Measurements from ENCODE around the gene PTK6.

Gene PTK6

DNA sequence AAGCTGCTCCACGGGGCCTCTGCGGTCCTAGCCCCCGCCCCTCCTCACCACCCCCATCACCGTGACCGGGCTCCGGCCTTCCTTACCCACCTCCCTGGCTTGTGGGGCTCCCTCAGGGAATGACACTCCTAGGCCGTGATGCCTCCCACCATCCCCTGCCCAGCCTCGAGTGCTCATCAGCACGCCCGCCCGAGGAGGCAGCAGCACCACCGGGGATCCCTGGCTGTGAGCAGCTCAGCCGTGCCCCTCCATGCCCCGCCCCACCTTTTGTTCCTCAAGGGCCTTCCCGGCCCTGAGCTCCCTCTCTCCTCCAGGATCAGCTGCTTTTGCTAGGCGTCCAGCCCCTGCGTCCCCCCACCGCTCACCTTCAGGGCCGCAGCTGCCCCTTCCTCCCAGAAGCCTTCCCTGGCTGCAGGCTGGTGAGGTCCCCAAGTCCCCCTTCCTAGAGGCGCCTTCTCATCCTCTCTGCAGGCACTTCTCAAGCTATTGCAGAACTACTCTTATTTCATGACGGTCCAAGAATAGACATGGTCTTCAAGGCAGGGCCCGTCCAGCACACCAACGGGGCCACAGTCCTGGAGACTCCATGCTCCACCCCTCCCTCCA lies 19.8 kb upstream of the PTK6 start:
- no peak for DNase-seq

DNA sequence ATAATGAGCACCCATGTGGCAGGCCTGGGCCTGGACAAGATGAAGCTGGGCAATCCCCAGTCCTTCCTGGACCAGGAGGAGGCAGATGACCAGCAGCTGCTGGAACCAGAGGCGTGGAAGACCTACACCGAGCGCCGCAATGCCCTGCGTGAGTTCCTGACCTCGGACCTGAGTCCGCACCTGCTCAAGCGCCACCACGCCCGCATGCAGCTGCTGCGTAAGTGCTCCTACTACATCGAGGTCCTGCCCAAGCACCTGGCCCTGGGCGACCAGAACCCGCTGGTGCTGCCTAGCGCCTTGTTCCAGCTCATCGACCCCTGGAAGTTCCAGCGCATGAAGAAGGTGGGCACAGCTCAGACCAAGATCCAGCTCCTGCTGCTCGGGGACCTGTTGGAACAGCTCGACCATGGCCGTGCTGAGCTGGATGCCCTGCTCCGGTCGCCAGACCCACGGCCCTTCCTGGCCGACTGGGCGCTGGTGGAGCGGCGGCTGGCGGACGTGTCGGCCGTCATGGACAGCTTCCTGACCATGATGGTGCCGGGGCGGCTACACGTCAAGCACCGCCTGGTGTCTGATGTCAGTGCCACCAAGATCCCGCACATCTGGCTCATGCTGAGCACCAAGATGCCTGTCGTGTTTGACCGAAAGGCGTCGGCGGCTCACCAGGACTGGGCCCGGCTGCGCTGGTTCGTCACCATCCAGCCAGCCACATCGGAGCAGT lies 18.6 kb upstream of the PTK6 start:
- DNase-seq, result no peak

DNA sequence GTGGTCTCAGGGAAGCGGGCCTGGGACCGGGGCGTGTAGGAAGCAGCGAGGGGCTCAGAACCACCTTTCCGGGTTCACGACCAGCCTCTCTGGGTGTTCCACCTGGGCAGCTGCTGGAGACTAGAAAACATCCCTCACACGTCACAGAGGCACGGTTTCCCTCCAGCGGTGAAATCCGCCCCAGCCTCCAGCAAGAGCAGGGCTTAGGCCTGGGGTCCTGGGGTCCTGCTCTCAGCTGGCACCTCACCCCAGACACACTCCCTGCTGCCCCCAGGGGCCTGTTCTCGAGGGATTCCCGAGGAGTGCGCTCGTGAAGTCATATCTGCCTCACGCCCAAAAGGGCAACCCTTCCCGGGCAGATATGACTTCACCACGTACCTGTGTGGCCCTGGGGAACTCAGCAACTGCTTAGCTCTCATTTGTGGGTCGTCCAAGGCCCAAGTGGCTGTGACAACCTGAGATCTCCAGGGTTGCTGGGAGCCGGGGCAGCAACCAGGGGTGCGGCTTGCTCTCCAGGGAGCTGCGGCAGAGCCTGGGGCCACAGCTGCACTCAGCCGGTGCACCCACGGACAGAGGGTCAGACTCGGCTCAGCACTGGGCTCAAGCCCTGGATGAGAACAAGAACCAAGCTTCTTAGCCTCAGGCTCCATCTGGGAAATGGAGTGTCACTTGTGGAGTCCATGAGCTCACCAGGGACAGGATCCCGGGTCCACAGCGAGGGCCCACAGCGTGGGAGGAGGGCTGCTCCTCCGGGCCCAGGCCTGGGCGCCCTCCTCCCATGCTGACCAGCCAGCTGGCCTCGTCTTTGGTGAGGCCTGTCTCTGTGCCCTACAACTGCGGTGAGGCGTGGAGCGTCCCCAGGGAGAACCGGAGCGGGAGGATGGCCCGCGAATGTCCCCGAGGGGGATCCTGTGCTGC lies 17.4 kb upstream of the PTK6 start:
- DNase-seq, result no peak

DNA sequence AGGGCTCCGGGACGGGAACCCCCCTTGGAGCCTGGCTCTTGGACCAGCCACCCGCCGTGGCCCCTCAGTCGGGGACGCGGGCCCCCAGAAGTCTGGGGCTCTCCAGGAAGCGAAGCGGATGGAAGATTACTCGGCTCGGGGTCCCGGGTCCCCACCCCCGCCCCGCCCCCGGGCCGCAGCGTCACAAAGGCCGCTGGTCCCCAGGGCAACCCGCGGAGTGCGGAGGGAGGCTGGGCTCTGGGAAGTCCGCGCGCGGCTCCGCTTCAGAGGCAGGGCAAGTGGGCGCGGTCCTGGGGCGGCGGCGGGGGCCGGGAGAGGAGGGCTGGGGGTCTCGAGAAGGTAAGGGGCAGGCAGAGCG lies 16.7 kb upstream of the PTK6 start, which contains the start of gene FNDC11:
Gene FNDC11, plus strand, starts transcription at position 227 of the 358 bp plus-strand sequence. CDS start 1,505 bp downstream, outside the sequence.
- peak; percentile 37 to 42 for DNase-seq

DNA sequence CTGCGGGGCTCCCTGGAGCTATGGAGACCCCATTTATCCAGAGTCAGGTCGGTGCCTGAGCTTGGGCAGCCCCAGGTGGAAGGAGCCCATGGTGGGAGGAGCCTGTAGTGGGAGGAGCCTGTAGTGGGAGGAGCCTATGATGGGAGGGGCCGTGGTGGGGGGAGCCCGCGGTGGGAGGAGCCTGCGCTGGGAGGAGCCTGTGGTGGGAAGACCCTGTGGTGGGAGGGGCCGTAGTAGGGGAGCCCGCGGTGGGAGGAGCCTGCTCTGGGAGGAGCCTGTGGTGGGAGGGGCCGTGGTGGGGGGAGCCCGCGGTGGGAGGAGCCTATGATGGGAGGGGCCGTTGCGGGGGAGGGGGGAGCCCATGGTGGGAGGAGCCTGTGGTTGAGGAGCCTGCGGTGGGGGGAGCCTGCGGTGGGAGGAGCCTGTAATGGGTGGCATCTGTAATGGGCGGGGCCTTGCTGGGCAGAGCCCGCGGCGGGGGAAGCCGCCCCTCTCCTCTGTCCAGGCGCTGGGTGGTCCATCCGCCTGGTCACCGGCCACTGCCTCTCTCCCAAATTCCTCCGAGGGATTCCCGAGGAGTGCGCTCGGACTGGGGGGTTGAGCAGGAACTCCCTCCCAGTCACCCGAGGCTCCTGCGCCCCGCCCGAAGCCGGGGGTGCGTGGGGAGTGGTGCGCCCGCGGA lies 16.2 kb upstream of the PTK6 start:
- DNase-seq, result peak; percentile 87

DNA sequence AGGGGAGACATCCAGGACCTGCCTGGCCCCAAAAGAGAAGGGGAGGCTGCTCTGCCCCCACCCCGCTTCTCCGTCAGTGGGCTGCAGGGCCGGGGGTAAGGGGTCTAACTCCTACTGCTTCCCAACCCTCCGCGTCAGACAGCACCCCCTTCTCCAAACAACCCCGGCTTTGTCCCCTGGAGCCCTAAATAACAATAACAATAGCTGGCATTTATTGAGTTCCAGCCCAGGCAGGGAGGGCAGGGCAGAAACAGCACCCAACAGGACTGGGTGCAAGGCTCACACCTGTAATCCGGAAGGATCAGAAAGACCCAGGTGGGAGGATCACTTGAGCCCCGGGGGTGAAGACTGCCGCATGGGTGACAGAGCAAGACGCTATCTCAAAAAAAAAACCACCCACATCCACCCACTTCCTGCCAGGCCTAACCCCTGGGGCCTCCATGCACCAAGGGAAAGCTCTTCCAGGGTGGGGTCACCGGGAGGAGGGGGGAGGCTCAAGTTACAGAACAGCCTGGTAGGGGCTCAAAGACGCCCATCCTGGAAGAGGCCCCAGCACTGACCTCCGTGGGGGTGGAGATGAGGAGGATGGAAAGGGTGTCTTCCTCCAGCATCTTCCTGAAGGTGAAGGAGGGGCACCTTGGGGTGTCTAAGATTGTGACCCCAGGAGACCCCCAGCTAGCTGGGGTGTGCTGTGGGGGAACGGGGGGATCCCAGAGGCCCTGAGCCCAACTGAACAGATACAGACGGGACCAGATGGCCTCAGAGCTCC lies 15.5 kb upstream of the PTK6 start:
- DNase-seq, result no peak

DNA sequence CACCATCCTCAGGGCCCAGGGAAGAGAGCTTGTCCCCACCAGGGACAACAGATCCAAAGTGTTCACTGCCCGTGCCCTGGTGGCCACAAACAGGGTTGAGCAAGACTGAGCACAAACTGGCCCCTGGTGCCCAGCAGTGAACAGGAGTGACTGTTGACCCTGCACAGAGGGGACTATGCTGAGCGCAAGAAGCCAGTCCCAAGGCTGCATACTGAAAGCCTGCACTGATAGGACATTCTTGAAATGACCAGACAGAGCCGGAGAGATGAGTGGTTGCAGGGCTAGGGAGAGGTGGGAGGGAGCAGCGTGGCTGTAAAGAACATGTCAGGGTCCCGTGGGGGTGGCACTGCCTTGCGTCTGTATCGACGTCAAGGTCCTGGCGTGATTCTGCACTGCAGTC lies 13.9 kb upstream of the PTK6 start:
- DNase-seq, result no peak

DNA sequence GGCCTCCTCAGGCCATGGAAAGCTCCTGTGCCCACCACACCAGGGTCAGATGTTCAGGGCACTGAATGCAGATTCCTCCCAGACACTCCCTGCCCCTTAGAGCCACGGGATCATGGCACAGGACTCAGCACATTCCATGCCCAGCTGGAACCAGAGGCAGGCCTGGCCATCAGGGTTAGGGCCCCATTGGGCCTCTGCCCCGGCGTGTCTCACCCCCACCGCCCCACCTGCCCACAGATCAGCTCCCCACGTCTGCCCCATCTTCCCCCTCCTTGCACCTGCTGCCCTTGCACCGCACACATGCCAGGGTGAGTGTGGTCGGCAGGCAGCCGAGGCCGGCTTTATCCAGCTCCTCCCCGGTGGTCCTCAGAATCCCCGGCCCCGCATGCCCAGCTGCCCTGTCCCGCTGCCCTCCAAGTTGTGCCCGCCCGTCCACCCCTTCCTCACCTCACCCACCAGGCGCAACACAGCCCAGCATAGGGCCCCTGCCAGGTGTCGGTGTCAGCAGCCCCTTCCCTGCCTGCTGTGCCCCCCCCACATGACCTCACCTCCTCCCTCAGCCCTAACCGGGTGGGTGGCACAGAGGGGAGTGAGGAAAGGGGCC lies 12.6 kb upstream of the PTK6 start:
- no peak for DNase-seq

DNA sequence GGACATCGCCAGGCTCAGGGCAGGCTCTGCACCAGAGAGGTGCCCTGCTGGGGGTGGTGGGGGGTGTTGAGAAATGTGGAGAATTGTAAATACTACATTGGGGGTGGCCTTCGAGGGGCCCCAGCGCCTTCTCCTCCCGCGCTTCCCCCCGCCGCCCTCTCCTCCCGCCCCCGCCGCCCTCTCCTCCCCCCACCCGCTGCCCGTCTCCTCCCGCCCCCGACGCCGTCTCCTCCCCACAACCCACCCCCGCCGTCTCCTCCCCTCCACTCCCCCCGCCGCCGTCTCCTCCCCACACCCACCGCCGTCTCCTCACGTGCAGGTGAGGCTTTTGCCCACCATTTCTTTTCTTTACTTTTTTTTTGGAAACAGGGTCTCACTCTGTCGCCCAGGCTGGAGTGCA lies 11.8 kb upstream of the PTK6 start:
- DNase-seq, result no peak

DNA sequence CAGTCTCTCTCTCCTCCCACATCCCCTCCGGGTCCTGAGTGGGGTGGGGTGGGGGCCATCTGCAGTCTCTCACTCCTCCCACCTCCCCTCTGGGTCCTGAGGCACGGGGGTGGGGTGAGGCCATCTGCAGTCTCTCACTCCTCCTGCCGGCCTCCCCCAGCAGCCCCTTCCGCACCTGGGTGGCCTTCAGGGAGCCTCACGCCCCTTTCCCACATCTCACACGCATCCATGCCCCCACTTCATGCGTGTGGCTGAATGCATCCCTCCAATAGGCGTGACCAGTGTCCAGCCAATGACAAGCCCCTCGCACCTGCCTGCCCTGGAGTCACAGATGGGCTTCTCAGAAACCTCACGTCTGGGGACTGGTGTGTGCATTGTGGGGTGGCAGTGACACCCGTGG lies 11.4 kb upstream of the PTK6 start:
- DNase-seq, result no peak

DNA sequence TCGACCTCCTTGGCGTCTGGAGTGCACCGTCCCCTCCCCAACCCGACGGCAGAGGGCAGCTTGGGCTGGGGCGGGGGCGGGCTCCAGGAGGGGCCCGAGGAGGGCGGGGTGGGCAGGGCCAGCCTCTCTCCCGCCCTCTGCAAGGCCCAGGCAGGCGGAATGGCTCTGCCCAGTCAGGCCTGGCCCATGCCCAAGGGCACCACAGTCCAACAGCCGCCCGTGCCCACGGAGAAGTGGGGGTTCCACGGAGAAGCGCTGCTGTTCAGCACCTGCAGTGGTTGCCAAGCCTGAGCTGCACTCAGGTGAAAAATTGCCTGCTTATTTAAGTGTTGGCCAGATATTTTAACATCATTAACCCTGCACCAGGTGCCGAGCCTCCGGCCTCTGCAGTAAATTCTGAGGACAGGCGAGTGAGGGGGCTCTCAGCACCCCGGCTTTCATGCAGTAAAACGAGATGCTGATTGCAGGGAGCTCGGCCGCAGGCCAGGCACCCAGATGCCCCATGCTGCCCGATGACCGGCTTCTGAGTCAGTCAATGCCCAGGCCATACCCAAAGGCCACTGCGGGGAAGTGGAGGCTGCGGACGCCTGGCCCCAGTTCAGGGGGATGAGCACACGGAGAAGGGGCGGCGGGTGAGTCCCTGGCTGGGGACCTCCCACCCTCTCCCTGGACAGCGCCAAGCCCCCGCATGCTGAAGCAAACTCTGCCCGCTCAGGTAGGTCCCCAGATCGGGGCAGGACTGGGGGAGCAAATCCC lies 10.7 kb upstream of the PTK6 start, which contains the start of gene SRMS:
Gene SRMS, minus strand, starts transcription at position 25 of the 756 bp plus-strand sequence. CDS start 286 bp downstream, outside the sequence.
- no peak for DNase-seq

DNA sequence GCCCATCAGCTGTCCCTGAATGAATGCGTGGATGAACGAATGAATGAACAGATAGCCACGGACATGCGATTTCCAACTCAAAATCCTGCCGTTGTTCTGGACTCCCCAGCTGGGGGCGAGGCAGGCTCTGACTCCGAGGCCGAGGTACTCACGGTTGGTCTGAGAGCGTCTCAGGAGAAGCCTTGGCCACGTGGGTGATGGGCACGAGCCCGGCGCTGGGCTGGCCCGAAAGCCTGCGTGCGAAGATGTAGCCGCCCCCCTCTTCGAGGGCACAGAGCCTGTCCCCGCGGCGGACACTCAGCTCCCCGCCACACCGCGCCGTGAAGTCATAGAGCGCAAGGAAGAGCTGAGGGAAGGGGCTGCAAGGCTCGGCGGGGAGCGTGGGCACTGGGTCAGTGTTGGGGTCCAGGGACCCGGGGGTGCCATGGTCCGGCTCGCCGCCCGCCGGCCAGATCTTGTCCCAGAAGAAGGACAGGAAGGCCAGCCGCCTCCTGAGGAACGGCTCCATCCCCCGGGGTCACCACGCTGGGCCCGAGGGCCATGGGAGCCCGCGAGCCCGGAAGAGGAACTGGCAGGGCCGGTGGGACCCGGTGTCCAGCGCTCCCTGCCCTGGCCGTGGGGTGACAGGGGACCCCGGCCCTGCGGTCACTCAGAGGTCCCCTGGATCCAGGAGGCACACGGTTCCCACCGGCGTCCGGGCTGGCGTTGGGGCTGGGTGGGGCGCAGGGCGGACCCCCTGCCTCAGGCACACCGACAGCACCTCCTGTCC lies 10.0 kb upstream of the PTK6 start:
- DNase-seq, result no peak

DNA sequence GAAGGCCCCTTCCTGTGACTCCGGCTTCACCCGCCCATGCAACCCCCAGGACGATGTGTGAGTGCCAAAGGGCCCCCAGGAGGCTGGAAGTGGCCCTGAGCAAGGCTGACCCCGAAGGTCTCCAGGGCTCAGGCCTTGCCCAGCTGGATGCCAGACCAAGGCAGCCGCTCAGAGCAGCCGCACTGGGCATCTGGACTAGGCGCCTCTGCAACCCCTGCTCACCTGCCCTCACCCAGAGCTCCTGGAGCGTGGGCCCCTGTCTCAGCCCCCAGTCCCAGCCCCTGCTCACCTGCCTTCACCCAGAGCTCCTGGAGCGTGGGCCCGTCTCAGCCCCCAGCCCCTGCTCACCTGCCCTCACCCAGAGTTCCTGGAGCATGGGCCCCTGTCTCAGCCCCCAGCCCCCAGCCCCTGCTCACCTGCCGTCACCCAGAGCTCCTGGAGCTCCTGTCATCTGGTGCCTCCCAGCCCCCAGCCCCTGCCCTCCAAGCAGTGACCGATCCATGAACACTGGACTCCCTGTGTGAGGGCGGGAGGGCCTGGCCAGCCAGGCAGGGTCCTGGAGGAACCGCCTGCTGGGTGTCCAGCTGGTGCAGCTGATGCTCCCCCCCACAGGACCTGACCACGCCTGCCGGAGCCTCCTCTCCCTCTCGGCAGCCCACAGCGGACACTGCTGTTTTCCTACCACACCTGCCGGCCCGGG lies 9.2 kb upstream of the PTK6 start:
- no peak for DNase-seq

DNA sequence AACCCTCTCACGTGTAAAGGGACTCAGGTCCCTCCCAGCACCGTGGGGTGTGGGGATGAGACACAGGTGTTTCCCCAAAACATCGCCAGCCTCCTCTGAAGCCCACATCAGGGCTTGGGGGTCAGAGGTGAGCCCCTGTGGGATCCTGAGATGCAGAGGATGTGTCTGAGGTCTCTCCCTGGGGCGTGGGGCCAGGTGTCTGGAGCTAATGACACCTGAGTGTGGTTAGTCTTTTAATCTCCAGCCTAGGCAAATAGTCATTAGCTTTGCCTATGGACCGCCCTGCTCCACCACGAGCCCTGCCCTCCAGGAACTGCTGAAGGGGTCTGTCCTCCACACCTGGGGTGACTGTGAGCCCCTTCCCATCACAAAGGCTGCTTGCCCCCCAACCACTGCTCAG lies 8.6 kb upstream of the PTK6 start:
- no peak for DNase-seq

DNA sequence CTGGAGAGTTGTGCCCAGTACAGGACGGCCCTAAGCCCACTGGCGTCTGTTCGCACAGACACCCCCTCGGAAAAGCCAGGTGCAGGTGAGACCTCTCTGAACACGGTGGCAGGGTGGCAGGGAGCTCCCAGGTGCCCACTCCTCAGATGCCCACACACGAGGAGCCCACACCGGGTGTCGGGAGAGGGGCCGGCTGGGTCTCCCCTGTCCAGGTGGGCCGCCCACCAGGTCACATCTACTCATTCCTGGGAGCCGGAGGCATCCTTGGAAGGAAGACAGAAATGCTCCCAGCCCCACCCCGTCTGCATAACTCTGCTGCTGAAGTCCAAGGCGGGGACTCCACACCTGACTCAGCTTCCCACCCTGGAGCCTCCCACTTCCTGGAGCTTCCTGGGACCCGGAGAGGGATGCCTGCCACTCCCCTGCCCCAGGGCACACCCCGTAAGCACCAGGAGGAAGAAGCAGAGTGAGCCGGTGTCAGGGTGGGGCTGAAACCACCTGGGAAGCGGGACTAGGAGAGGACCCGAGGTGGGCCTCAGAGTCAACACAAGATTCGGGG lies 7.9 kb upstream of the PTK6 start:
- DNase-seq, result no peak

DNA sequence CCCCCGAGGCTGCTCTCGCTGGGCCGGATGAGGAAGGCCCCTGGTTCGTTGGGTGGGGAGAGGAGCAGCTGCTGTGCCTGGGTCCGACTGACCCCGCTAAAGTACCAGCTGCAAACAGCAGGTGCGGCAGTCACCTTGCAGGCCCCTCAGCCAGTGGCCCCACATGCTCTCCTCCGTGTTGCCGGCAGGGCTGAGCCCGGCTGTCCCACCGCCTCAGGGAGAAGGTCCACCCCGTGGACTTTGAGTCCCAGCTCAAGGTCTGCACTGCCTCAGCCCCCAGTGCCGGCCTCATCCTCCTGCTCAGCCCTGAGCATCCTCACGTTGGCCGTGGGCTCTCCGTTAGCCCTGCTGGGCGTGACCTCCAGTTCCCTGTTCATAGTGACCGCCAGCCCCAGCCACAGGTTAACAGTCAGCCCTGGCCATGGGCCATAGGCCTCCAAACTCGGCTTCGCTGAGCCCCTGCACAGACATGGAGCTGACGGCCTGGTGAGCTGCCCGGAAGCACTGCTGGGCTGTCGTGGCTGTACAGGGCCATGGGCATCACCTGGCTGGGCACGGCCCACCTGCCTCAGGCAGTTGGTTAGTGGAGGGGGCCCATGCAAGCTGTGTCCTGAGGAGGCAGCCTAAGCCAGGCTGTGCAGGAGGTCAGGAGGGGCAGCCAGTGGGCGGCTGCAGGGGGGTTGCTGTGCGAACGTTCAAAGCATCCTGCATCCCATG lies 7.2 kb upstream of the PTK6 start:
- DNase-seq, result no peak

DNA sequence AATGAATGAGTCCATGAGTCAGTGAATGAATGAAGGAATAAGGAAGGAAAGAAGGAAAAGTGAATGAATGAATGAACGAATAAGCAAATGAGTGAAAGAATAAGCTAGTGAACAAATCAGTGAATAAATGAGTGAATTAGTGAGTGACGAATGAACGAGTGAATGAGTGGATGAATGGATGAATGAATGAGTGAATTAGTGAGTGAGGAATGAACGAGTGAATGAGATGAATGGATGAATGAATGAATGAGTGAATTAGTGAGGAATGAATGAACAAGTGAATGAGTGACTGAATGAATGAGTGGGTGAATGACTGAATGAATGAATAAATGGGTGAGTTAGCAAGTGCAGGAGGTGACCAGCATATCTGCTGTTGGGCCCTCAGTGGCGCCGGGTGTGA lies 6.6 kb upstream of the PTK6 start:
- no peak for DNase-seq

DNA sequence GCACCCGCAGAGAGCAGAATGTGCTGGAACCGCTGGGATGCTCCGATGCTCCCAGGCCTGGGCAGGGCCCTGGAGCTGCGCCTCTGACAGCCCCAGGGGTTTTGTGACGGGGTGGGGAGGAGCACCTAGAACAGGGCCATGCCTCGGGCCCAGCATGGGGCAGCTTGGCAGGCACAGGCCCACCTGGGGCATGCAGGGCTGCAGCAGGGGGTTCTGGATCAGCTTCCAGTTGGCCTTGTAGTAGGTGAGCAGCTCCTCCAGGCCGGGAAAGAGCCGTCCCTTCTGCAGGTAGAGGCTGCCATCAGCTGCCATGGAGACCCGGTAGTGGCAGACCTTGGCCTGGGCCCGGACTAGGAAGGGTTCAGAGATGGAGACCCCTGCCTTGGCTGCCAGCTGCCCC lies 6.0 kb upstream of the PTK6 start:
- DNase-seq, result no peak

DNA sequence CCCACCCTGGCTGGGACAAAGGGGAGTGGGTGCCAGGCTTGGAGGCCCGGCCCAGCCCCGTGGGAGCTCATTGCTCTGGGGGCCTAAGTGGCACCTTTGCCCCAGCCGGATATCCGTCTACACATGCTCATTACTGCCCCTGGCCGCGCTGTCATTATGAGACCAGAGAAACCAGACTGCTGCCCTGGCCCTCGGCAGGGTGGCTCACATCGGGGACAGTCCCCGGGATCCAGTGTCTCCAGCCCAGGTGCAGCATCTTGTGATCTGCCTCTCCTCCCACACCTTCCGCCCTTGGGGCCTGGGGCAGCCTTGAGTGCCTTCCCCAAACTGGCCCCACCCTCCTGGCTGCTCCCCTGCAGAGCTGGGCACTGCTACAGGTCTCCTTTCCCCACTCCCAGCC lies 5.5 kb upstream of the PTK6 start:
- peak in 1 of 2 experiments; percentile 28 for DNase-seq
